ENCODE measurements around the gene MAP3K4. TPM values are rescaled to one million over a fixed set of nuclear protein-coding genes. Genes with fewer than 3 reads are reported as not detected.
"Not testable (repeated sequence)": the region's sequence is repeated elsewhere in the genome, so short reads cannot be mapped to it uniquely, and the experiment has no call there.

The MAP3K4 gene
- total and polyA plus RNA-seq, 10 donors = 11.4 to 65.5 (median 37.0) TPM

DNA sequence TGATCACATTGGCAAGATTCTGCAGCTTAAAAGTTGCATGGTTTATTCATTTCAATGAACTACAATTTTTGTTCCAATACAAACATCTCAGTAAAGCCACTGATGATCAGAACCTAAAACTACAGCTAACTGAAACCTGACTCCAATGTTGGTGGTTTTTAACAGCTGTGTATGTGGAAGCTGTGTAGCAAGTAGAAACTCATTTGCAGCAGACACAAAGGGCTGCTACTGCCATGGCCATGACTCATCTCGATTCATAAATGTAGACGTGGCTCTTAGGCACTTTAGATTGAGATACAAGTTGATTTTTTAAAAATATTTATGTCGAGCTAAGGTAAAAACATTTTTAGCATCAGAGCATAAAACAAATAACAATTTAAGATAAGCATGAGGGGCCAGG, 19.5 kb upstream of the MAP3K4 start:
- intact Hi-C loops (cut with DNase I; ENCODE audit: low total_unique reads) = no loop called here
- no peak for DNase-seq

DNA sequence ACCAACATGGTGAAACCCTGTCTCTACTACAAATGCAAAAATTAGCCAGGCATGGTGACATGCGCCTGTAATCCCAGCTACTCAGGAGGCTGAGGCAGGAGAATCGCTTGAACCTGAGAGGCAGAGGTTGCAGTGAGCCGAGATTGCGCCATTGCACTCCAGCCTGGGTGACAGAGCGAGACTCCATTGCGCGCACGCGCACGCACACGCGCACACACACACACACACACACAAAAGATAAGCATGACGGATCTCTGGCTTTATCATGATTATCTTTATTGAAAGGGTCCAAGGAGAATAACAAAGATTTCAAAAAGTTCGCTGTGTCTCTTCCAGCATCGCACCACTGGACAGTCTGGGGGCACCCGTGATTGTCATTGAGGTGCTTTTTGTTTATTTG, 19.0 kb upstream of the MAP3K4 start:
- H3K27me3 ChIP-seq (replicated peaks in 1 of 7); H3K27ac ChIP-seq; intact Hi-C loops (cut with DNase I; ENCODE audit: low total_unique reads); H3K4me1 ChIP-seq; DNase-seq; H3K9me3 ChIP-seq; H3K4me3 ChIP-seq; H3K36me3 ChIP-seq: not testable (repeated sequence)
- 88 to 95% (median 91%) methylated on average over 16 of the region's 16 CpGs for WGBS, 5 donors

More for the DNA sequence above, 19.5 kb upstream of the MAP3K4 start:
- peaks cover 0 to 8% (median 0%) of the 10 kb centered on the region in 7 donors for H3K27me3 ChIP-seq (replicated peaks in 1 of 7)
- no peak overlapping the region for H3K4me3 ChIP-seq
- no peak overlapping the region for H3K27ac ChIP-seq
- TF ChIP-seq CTCF (IDR thresholded peaks at IDR 0.05 in 8 of 11, conservative IDR thresholded peaks at IDR 0.05 in 3 of 11) (no peak), POLR2AphosphoS5 (IDR thresholded peaks at IDR 0.05) (no peak), POLR2A (IDR thresholded peaks at IDR 0.05) (no peak)
- 72 to 84% (median 81%) methylated on average over 3 of the region's 3 CpGs for WGBS, 5 donors
- H3K9me3 ChIP-seq = no peaks in the 10 kb centered on the region
- peaks cover 0 to 4% (median 0%) of the 10 kb centered on the region in 6 donors for H3K4me1 ChIP-seq
- H3K36me3 ChIP-seq = no peaks in the 10 kb centered on the region

- intact Hi-C loops (cut with DNase I; ENCODE audit: low total_unique reads) = no loop called here
- peaks cover 0 to 4% (median 0%) of the 10 kb centered on the region in 6 donors for H3K4me1 ChIP-seq
- no peak for DNase-seq
- TF ChIP-seq CTCF (IDR thresholded peaks at IDR 0.05 in 8 of 11, conservative IDR thresholded peaks at IDR 0.05 in 3 of 11) = no peak
- no peak for TF ChIP-seq POLR2AphosphoS5 (IDR thresholded peaks at IDR 0.05)
- no peak for TF ChIP-seq POLR2A (IDR thresholded peaks at IDR 0.05)
- no peak overlapping the region for H3K4me3 ChIP-seq
- H3K9me3 ChIP-seq = no peaks in the 10 kb centered on the region
- no peaks in the 10 kb centered on the region for H3K36me3 ChIP-seq
- H3K27me3 ChIP-seq (replicated peaks in 1 of 7) = peaks cover 0 to 8% (median 0%) of the 10 kb centered on the region in 7 donors
- WGBS, 5 donors = 66 to 76% (median 70%) methylated on average over 11 of the region's 11 CpGs
- no peak overlapping the region for H3K27ac ChIP-seq
These were observed 18.0 kb upstream of the MAP3K4 start for GRCh38 chr6:160973311-160974250.

DNA sequence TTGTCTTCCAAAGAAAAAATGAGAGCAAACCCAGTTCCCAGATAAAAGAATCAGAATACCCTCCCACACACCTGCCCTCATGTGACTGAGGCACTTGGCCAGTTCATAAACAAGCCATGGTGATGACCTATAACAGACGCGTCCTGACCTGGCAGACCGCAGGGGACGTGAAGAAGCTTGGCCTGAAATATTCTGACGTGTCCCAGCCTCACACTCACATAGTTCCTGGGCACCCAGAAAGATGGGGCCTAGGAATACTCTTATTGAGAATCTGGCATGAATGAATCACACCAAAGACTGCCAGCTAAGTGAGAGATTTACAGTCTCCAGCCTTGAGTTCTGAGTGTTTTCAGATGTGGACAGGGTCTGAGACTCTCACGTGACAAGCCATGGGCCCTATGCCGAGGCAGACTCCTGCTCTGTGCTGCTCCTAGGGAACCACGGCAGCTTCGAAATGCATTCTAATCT, 17.2 kb upstream of the MAP3K4 start:
- TF ChIP-seq POLR2A (IDR thresholded peaks at IDR 0.05) (no peak), CTCF (IDR thresholded peaks at IDR 0.05 in 8 of 11, conservative IDR thresholded peaks at IDR 0.05 in 3 of 11) (no peak), POLR2AphosphoS5 (IDR thresholded peaks at IDR 0.05) (no peak)
- DNase-seq = no peak
- Histone ChIP-seq H3K36me3 (no peaks in the 10 kb centered on the region), H3K4me3 (no peak overlapping the region), H3K4me1 (peaks cover 0 to 4% (median 0%) of the 10 kb centered on the region in 6 donors), H3K27ac (no peak overlapping the region), H3K9me3 (no peaks in the 10 kb centered on the region), H3K27me3 (replicated peaks in 1 of 7) (peaks cover 0 to 8% (median 0%) of the 10 kb centered on the region in 7 donors)
- WGBS, 5 donors = 74 to 83% (median 75%) methylated on average over 9 of the region's 9 CpGs
- intact Hi-C loops (cut with DNase I; ENCODE audit: low total_unique reads) = no loop called here

All from spleen (tissue), 11 donors.